Measurements from ENCODE around the gene DNAH1. TPM values are rescaled to one million over a fixed set of nuclear protein-coding genes. Genes with fewer than 3 reads are reported as not detected.

Gene DNAH1
- total RNA-seq, 1 donor: 8.7 TPM

- DNase-seq (ENCODE audit: insufficient read length, low spot score, missing footprints): peak; percentile 74
- H3K4me1 ChIP-seq (ENCODE audit: insufficient read depth, low read length): no peaks in the 10 kb centered on the region
- no peak overlapping the region for H3K4me2 ChIP-seq (ENCODE audit: insufficient read depth, low read length)
- no peaks in the 10 kb centered on the region for H3K36me3 ChIP-seq (ENCODE audit: insufficient read depth, low read length)
- no peaks in the 10 kb centered on the region for H3K9me3 ChIP-seq (ENCODE audit: low read depth, low read length)
- H3K27ac ChIP-seq (ENCODE audit: low read depth, low read length): no peak overlapping the region
- TF ChIP-seq, protein P1, sequence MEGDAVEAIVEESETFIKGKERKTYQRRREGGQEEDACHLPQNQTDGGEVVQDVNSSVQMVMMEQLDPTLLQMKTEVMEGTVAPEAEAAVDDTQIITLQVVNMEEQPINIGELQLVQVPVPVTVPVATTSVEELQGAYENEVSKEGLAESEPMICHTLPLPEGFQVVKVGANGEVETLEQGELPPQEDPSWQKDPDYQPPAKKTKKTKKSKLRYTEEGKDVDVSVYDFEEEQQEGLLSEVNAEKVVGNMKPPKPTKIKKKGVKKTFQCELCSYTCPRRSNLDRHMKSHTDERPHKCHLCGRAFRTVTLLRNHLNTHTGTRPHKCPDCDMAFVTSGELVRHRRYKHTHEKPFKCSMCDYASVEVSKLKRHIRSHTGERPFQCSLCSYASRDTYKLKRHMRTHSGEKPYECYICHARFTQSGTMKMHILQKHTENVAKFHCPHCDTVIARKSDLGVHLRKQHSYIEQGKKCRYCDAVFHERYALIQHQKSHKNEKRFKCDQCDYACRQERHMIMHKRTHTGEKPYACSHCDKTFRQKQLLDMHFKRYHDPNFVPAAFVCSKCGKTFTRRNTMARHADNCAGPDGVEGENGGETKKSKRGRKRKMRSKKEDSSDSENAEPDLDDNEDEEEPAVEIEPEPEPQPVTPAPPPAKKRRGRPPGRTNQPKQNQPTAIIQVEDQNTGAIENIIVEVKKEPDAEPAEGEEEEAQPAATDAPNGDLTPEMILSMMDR (IDR thresholded peaks at IDR 0.05; ENCODE audit: extremely low read depth, low read depth, low read length): no peak
- H3K79me2 ChIP-seq (ENCODE audit: insufficient read depth, low read length): no peaks in the 10 kb centered on the region
- H3K27me3 ChIP-seq (ENCODE audit: insufficient read depth, low read length): no peaks in the 10 kb centered on the region
- H2AFZ ChIP-seq (ENCODE audit: low read length): no peak overlapping the region
- H3K4me3 ChIP-seq (ENCODE audit: insufficient read depth, low read length): no peak overlapping the region
- H4K20me1 ChIP-seq (ENCODE audit: insufficient read depth, low read length): no peaks in the 10 kb centered on the region
Observed at GRCh38 chr3:52443268-52443610, 127.1 kb downstream of the DNAH1 start.

- no peaks in the 10 kb centered on the region for H3K9me3 ChIP-seq (ENCODE audit: low read depth, low read length)
- no peaks in the 10 kb centered on the region for H3K27me3 ChIP-seq (ENCODE audit: insufficient read depth, low read length)
- no peak overlapping the region for H2AFZ ChIP-seq (ENCODE audit: low read length)
- DNase-seq (ENCODE audit: insufficient read length, low spot score, missing footprints): no peak
- H4K20me1 ChIP-seq (ENCODE audit: insufficient read depth, low read length): no peaks in the 10 kb centered on the region
- TF ChIP-seq, protein P1 (IDR thresholded peaks at IDR 0.05; ENCODE audit: extremely low read depth, low read depth, low read length): no peak
- H3K27ac ChIP-seq (ENCODE audit: low read depth, low read length): no peak overlapping the region
- H3K4me3 ChIP-seq (ENCODE audit: insufficient read depth, low read length): no peak overlapping the region
- H3K36me3 ChIP-seq (ENCODE audit: insufficient read depth, low read length): no peaks in the 10 kb centered on the region
- H3K79me2 ChIP-seq (ENCODE audit: insufficient read depth, low read length): no peaks in the 10 kb centered on the region
- H3K4me2 ChIP-seq (ENCODE audit: insufficient read depth, low read length): no peak overlapping the region
- no peaks in the 10 kb centered on the region for H3K4me1 ChIP-seq (ENCODE audit: insufficient read depth, low read length)
Observed at GRCh38 chr3:52443791-52444687, 127.9 kb downstream of the DNAH1 start.

- Histone ChIP-seq H3K27ac (ENCODE audit: low read depth, low read length) (no peak within 1 kb of the TSS), H2AFZ (ENCODE audit: low read length) (no peak within 1 kb of the TSS), H3K36me3 (ENCODE audit: insufficient read depth, low read length) (no peaks in the 10 kb centered on the region), H3K27me3 (ENCODE audit: insufficient read depth, low read length) (no peaks in the 10 kb centered on the region), H4K20me1 (ENCODE audit: insufficient read depth, low read length) (no peaks in the 10 kb centered on the region), H3K4me2 (ENCODE audit: insufficient read depth, low read length) (peak within 1 kb of the TSS; percentile 28), H3K4me1 (ENCODE audit: insufficient read depth, low read length) (no peaks in the 10 kb centered on the region), H3K4me3 (ENCODE audit: insufficient read depth, low read length) (no peak within 1 kb of the TSS), H3K79me2 (ENCODE audit: insufficient read depth, low read length) (no peaks in the 10 kb centered on the region), H3K9me3 (ENCODE audit: low read depth, low read length) (no peaks in the 10 kb centered on the region)
- DNase-seq (ENCODE audit: insufficient read length, low spot score, missing footprints): peak; percentile 97
- TF ChIP-seq, protein P1 (IDR thresholded peaks at IDR 0.05; ENCODE audit: extremely low read depth, low read depth, low read length): peak; percentile 42
Observed at GRCh38 chr3:52444860-52445793, 129.0 kb downstream of the DNAH1 start, which contains the start of gene SEMA3G. TSS of gene SEMA3G (minus strand) at chr3:52445103. CDS start at chr3:52445027, 76 bp downstream.
